Umbilical cord (tissue), 2 donors: ENCODE data around the gene TBC1D32. TPM values are rescaled to one million over a fixed set of nuclear protein-coding genes. Genes with fewer than 3 reads are reported as not detected.
"Not testable (repeated sequence)": the region's sequence is repeated elsewhere in the genome, so short reads cannot be mapped to it uniquely, and the experiment has no call there.

Experiments
- DNase-seq: peaks from one replicate; pipeline ENCODE4 v3.0.0-alpha.2; 2015; ENCODE audit warnings: low spot score
- total RNA-seq: library from RNA; depleted of rRNA; stranded (reverse); fragments of >200 nt; gene quantifications from one replicate; pipeline ENCODE4 v1.2.3, GENCODE V29; 2014; ENCODE audit warnings: low replicate concordance; ENCODE audit not compliant: insufficient read depth

TBC1D32 gene
- total RNA-seq, 1 donor from 2014 or later, result 49.1 TPM

GRCh38 chr6:121321282-121321681, 13.0 kb downstream of the TBC1D32 start:
- DNase-seq, result no peak

DNA sequence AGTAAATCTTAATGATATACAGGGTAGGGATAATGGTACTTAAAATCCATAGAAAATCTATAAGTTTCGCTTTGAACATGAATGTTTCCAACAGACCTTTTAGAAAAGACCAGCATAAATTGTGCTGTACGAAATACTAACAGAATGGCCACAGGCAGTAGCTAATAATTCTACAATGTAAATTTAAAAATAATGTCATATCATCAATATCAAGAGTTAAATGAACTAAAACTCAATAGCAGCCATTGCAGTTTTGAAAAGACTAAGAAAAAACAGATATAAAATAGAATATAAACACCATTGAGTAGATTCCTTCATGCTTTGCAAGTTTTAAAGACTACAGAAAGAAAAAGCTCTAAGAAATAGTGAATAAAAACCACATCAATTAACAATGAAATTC, 14.7 kb downstream of the TBC1D32 start:
- DNase-seq, result no peak

- DNase-seq, result peak; percentile 45
Observed at GRCh38 chr6:121319112-121319553, 15.1 kb downstream of the TBC1D32 start.

DNA sequence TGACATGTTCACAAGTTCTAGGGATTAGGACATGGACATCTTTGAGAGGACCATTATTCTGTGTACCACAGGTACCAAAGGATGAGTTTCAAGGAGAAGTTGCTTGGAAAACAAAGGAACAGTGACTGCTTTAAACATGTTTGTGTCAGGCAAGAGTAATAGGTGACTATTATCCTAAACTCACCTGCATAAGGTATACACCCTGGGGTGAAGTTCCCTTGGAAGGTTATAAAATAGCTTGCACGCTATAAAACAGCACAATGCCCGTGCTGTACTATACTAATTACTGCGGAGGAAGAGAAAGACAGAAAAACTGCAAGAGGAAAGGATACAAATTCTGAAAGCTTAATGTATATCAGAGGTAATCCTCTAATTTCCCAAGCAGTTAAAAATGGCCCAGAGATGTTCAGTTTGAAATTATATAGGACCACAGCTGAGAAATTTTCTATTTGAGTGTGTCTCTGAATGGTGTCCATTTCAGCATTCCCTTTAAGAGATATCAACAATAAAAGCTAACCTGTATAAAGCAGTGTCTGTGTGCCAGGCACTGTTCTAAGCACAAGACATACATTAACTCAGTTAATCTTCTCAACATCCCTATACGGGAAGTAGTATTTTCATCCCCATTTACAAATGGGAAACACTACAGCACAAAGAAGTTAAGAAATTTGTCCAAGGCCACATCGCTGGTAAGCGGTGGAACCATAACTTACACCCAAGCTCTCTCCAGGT, 19.7 kb downstream of the TBC1D32 start:
- DNase-seq, result no peak

DNA sequence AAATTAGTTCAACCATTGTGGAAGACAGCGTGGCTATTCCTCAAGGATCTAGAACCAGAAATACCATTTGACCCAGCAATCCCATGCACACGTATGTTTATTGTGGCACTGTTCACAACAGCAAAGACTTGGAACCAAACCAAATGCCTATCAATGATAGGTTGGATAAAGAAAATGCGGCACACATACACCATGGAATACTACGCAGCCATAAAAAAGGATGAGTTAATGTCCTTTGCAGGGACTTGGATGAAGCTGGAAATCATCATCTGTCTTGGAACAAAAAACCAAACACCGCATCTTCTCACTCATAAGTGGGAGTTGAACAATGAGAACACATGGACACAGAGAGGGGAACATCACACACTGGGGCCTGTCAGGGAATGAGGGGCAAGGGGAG, 22.5 kb downstream of the TBC1D32 start:
- DNase-seq, result not testable (repeated sequence)

- no peak for DNase-seq
Observed at GRCh38 chr6:121310495-121310894, 23.8 kb downstream of the TBC1D32 start.

- peak; percentile 62 for DNase-seq
Observed at GRCh38 chr6:121309768-121310469, 24.4 kb downstream of the TBC1D32 start.

DNA sequence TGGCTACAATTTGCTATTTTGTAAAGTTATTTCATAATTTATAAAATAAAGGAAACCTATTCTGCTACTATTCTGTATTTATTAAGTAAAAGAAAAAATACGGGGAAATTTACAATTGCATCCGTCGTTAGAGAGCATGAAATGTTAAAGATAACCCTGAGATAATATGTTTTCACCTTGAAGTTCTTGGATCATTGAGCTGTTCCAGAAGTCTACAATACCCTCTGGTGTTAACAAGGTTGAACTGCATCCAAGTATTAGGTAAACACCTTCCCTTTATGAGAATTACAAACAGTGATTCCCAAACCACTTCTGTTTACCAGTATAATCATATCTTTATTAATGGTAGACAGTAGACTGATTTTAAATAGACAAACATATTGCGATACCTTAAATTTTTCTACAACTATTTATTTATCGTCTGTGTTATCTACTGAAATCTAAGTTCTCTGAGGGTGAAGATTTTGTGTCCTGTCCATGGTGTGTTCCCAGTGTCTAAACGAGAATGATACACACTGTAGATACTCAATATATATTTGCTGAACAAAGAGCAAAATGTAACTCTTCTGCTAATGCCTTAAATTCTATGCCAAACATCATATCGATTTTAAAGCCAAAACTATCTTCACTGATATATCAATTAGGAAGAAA, 28.2 kb downstream of the TBC1D32 start:
- peak; percentile 22 for DNase-seq

GRCh38 chr6:121302882-121303281, 31.4 kb downstream of the TBC1D32 start:
- no peak for DNase-seq

GRCh38 chr6:121301156-121301555, 33.1 kb downstream of the TBC1D32 start:
- not testable (repeated sequence) for DNase-seq

- no peak for DNase-seq
Observed at GRCh38 chr6:121297694-121298093, 36.6 kb downstream of the TBC1D32 start.

DNA sequence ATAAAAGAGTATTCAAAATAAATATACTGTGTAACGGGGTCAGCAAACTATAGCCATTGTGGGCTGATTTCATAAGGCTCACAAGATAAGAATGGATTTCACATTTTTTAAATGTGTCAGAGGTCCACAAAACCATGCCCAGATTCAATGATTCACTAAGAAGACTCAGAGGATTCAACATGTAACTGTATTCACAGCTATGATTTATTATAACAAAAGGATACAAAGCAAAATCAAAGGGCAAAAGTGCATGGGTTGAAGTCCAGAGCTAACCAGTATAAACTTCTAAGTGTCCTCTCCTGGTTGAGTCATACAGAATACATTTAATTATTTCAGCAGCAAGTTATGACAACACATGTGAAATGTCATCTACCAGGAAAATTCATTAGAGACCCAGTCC, 49.2 kb downstream of the TBC1D32 start:
- DNase-seq, result no peak

GRCh38 chr6:121274666-121275295, 59.5 kb downstream of the TBC1D32 start:
- DNase-seq, result no peak

DNA sequence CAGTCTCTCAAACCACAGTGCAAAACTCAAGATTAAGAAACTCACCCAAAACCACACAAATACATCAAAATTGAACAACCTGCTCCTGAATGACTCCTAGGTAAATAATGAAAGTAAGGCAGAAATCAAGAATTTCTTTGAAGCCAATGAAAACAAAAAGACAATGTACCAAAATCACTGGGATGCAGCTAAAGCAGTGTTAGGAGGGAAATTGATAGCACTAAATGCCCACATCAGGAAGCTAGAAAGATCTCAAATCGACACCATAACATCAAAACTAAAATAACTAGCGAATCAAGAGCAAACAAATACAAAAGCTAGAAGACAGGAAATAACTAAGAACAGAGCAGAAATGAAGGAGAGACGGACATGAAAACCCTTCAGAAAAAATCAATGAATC, 70.5 kb downstream of the TBC1D32 start:
- DNase-seq, result no peak

DNA sequence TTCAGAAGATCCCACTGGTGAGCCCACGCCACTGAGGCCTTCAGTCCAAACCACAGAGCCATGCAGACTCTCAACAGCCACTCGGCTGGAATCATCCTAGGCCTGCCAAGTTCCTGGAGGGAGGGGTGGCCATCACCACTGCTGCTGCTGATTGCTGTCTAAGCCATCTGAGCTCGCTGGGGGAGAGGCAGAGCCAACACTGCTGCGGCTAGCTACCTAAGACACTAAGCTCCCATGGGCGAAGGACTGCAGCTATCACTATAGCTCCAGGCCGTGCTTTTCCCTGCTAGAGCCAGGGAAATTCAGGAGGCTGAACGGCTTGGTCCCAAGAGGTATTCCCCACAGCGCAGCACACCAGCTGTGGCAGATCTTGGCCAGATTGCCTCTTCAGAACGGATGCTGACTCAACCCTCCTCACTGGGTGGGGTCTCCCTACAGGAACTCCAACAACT, 73.6 kb downstream of the TBC1D32 start:
- DNase-seq, result no peak

DNA sequence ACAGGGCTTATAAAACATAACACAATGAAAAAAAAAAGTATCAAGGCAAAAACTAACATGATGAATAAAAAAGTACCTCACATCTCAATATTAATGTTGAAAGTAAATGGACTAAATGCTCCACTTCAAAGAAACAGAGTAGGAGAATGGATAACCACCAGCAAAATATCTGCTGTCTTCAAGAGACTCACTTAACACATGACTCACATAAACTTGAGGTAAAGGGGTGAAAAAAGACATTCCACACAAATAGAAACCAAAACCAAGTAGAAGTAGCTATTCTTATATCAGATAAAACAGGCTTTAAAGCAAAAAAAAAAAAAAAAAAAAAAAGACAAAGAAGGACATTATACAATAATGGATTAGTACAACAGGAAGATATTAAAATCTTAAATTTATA, 86.9 kb downstream of the TBC1D32 start:
- no peak for DNase-seq

- no peak for DNase-seq
Observed at GRCh38 chr6:121242386-121242785, 91.9 kb downstream of the TBC1D32 start.

- DNase-seq, result no peak
Observed at GRCh38 chr6:121237859-121238258, 96.4 kb downstream of the TBC1D32 start.

DNA sequence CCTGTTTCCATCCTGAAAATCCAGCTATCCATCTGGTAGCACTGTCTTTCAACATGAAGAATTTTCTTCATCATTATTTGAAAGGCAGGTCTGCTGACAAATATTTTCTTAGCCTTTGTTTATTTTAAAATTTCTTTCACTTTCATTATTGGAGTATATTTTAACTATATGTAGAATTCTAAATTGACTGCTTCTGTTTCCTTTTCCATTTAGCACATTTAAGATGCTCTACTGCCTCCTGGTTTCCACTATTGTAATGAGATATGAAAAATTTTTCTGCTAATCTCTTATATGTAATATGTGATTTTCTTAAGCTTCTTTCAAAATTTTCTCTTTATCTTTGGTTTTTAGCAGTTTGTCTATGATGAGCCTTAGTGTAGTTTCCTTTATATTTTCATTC, 97.3 kb downstream of the TBC1D32 start:
- DNase-seq, result no peak

GRCh38 chr6:121235386-121235785, 98.9 kb downstream of the TBC1D32 start:
- no peak for DNase-seq

DNA sequence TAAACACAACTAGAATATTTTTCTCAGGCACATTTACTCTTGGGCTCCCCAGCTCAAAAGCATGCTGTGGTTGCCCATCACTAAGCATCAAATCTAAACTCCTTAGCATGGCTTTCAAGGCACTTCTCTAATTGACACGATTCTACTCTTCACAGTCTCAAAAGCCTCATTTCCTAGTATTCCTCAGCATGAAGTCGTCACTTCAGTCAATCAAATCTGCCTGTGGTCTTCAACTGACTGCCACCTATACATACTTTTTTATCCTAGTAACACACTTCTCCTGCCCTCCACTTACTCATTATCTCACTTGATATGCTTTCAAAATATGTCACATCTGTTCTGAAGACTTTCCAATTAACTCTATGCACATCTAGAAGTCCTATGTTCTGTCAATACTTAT, 110.3 kb downstream of the TBC1D32 start:
- DNase-seq, result no peak

DNA sequence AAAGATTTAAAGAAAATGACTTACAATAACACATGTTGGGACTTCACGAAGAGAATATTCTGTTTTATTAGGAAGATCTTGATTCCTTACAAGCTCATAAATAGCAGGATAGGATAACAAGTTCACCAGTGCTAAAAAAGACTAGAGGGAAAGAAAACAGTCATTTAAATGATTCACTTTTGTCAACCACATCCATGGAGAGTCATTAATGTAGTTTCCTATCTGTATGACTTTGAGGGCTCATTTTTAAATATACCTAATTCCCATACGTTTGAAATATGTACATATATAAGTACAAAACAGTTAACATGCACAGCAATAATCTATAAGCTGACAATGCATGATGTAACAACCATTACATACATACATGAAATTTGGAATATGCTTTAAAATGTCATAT, 111.1 kb downstream of the TBC1D32 start:
- DNase-seq, result no peak
